ENCODE results near the gene RAB19.

DNA sequence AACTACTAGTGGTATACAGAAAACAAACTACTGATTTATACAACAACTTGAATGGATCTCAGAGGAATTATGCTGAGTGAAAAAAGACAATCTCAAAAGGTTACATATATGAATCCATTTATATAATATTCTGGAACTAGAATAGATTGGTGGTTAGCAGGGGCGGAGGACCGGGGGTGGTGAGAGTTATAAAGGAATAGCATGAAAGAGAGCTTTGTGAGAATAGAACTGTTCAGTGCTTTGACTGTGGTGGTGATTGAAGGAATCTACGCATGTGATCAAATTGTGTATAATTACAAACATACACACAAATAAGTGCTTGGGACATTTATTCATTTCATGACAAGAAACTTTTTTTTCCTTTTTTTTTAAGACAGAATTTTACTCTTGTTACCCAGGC lies 19.6 kb downstream of the RAB19 start:
- no peak for TF ChIP-seq EP300 (conservative IDR thresholded peaks at IDR 0.05; ENCODE audit: poor library complexity, severe bottlenecking)
- TF ChIP-seq, protein P1, sequence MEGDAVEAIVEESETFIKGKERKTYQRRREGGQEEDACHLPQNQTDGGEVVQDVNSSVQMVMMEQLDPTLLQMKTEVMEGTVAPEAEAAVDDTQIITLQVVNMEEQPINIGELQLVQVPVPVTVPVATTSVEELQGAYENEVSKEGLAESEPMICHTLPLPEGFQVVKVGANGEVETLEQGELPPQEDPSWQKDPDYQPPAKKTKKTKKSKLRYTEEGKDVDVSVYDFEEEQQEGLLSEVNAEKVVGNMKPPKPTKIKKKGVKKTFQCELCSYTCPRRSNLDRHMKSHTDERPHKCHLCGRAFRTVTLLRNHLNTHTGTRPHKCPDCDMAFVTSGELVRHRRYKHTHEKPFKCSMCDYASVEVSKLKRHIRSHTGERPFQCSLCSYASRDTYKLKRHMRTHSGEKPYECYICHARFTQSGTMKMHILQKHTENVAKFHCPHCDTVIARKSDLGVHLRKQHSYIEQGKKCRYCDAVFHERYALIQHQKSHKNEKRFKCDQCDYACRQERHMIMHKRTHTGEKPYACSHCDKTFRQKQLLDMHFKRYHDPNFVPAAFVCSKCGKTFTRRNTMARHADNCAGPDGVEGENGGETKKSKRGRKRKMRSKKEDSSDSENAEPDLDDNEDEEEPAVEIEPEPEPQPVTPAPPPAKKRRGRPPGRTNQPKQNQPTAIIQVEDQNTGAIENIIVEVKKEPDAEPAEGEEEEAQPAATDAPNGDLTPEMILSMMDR (IDR thresholded peaks at IDR 0.05; ENCODE audit: poor library complexity, severe bottlenecking), result no peak
